Keratinocyte (primary cell): Measurements from ENCODE around the gene MUC6. TPM values are rescaled to one million over a fixed set of nuclear protein-coding genes. Genes with fewer than 3 reads are reported as not detected.

ENCODE experiments used
- DNase-seq: peaks from one replicate; pipeline ENCODE4 v3.0.0-alpha.2; 2011; ENCODE audit warnings: low read depth, missing footprints, low spot score
- FAIRE-seq: peaks from 2 replicates; lab custom pipeline; 2011; peaks lifted over from hg19 to GRCh38; lab: Jason Lieb, UNC
- H2AFZ ChIP-seq: 2 replicates; pipeline ENCODE4 v1.6.0; 2012; ENCODE audit warnings: low read length, control low read depth, inconsistent platforms; ENCODE audit not compliant: control insufficient read depth
- H3K27ac ChIP-seq: 2 replicates; pipeline ENCODE4 v1.5.1; 2011; ENCODE audit warnings: low read length; ENCODE audit not compliant: control insufficient read depth, insufficient read depth
- H3K27me3 ChIP-seq: 3 replicates; pipeline ENCODE4 v1.6.0; 2011; ENCODE audit warnings: low read length; ENCODE audit not compliant: control insufficient read depth, insufficient read depth; ENCODE audit errors: extremely low read depth
- H3K36me3 ChIP-seq, 2 experiments: 2 replicates in 1 of 2; 3 replicates in 1 of 2; pipeline ENCODE4 v1.5.1; 2011; ENCODE audit warnings: low read length in 2 of 2, mild to moderate bottlenecking in 1 of 2; ENCODE audit not compliant: control insufficient read depth in 2 of 2, insufficient read depth in 2 of 2; ENCODE audit errors: extremely low read depth in 1 of 2
- H3K4me1 ChIP-seq: 3 replicates; pipeline ENCODE4 v1.5.1; 2011; ENCODE audit warnings: low read length; ENCODE audit not compliant: control insufficient read depth, insufficient read depth; ENCODE audit errors: extremely low read depth
- H3K4me2 ChIP-seq: 3 replicates; pipeline ENCODE4 v1.6.0; 2011; ENCODE audit warnings: low read depth, low read length; ENCODE audit not compliant: control insufficient read depth, insufficient read depth; ENCODE audit errors: extremely low read depth
- H3K4me3 ChIP-seq, 3 experiments: fragments of 200-600 bp in 1 of 3; sonication (generic) in 1 of 3; 2 replicates in 2 of 3; 3 replicates in 1 of 3; pipeline ENCODE4 v1.5.1; 2011 to 2016; ENCODE audit warnings: low read length in 3 of 3, mild to moderate bottlenecking in 3 of 3, control low read depth in 2 of 3, inconsistent platforms in 1 of 3, low read depth in 1 of 3, mixed read lengths in 1 of 3, mixed run types in 1 of 3, moderate library complexity in 1 of 3; ENCODE audit not compliant: control insufficient read depth in 2 of 3, insufficient read depth in 2 of 3; ENCODE audit errors: extremely low read depth in 1 of 3
- H3K79me2 ChIP-seq: 2 replicates; pipeline ENCODE4 v1.6.0; 2012; ENCODE audit warnings: low read length; ENCODE audit not compliant: control insufficient read depth, insufficient read depth
- H3K9ac ChIP-seq: 3 replicates; pipeline ENCODE4 v1.6.0; 2011; ENCODE audit warnings: low read length; ENCODE audit not compliant: control insufficient read depth, insufficient read depth; ENCODE audit errors: extremely low read depth
- H3K9me1 ChIP-seq: 3 replicates; pipeline ENCODE4 v1.6.0; 2011; ENCODE audit warnings: low read length; ENCODE audit not compliant: control insufficient read depth, insufficient read depth; ENCODE audit errors: extremely low read depth
- H3K9me3 ChIP-seq: 2 replicates; pipeline ENCODE4 v1.5.1; 2012; ENCODE audit warnings: low read depth, low read length; ENCODE audit not compliant: control insufficient read depth
- H4K20me1 ChIP-seq: 3 replicates; pipeline ENCODE4 v1.6.0; 2011; ENCODE audit warnings: low read length; ENCODE audit not compliant: control insufficient read depth, insufficient read depth; ENCODE audit errors: extremely low read depth
- CTCF ChIP-seq, 3 experiments: IDR thresholded peaks in 1 of 3; conservative IDR thresholded peaks in 1 of 3; optimal IDR thresholded peaks in 1 of 3; 2 replicates in 2 of 3; 3 replicates in 1 of 3; pipeline versions ENCODE3 to v1.5.1; 2011; ENCODE audit warnings: low read length in 3 of 3, mild to moderate bottlenecking in 3 of 3, moderate library complexity in 2 of 3, control low read depth in 1 of 3, inconsistent platforms in 1 of 3; ENCODE audit not compliant: insufficient read depth in 2 of 3; ENCODE audit errors: extremely low read depth in 1 of 3
- EZH2 ChIP-seq: IDR thresholded peaks from one replicate; pipeline ENCODE4 v1.6.1; 2012; ENCODE audit warnings: inconsistent platforms, mild to moderate bottlenecking, low read length, moderate library complexity
- dilution Hi-C: fragments of 300-500 bp; cut with MboI; formaldehyde crosslinking; loops from one replicate; pipeline ENCODE4 v1.7.0; 2020; ENCODE audit warnings: low sequenced_read_pairs; ENCODE audit not compliant: extremely low pct_ligation_motif_present
- polyA plus RNA-seq, 5 experiments: library from polyadenylated mRNA; depleted of rRNA in 3 of 5; stranded (reverse) in 3 of 5; stranded (forward) in 1 of 5; unstranded in 1 of 5; fragments of >200 nt; gene quantifications; 1 replicate in 1 of 5; 2 replicates in 3 of 5; 3 replicates in 1 of 5; pipeline versions ENCODE4 v1.2.1 to v1.2.3, GENCODE V29; 2011 to 2012; ENCODE audit warnings: missing spikeins in 2 of 5, low read depth in 1 of 5, low replicate concordance in 1 of 5

Gene MUC6
- polyA plus RNA-seq, 1 donor (not counting 4 experiments of a cell fraction or from before 2014, with no cell fraction given): not detected

- Histone ChIP-seq H3K4me1 (no peaks in the 10 kb centered on the region), H3K27ac (no peak overlapping the region), H3K4me3 (no peak overlapping the region), H3K4me2 (no peak overlapping the region), H3K9me3 (peaks cover 7% of the 10 kb centered on the region), H3K27me3 (no peaks in the 10 kb centered on the region), H3K9ac (no peak overlapping the region), H4K20me1 (no peaks in the 10 kb centered on the region), H3K36me3 (peaks cover 2 to 11% of the 10 kb centered on the region in 2 experiments), H3K9me1 (no peaks in the 10 kb centered on the region), H3K79me2 (peaks cover 5% of the 10 kb centered on the region), H2AFZ (no peak overlapping the region)
- no peak for FAIRE-seq
- DNase-seq: no peak
- dilution Hi-C loops: no loop called here
- no peak for TF ChIP-seq EZH2
- TF ChIP-seq CTCF (optimal IDR thresholded peaks at IDR 0.05 in 1 of 3, IDR thresholded peaks at IDR 0.05 in 1 of 3, conservative IDR thresholded peaks at IDR 0.05 in 1 of 3; ENCODE audit: extremely low read depth in 1 of 3, insufficient read depth in 2 of 3, low read length in 3 of 3): no peak
These were observed 20.5 kb downstream of the MUC6 start for GRCh38 chr11:1015826-1016545.

- Histone ChIP-seq H3K9me3 (peaks cover 7% of the 10 kb centered on the region), H3K27ac (no peak overlapping the region), H3K4me1 (no peaks in the 10 kb centered on the region), H4K20me1 (no peaks in the 10 kb centered on the region), H3K27me3 (no peaks in the 10 kb centered on the region), H2AFZ (no peak overlapping the region), H3K9ac (no peak overlapping the region), H3K36me3 (peaks cover 8 to 18% of the 10 kb centered on the region in 2 experiments), H3K79me2 (peaks cover 5% of the 10 kb centered on the region), H3K4me3 (no peak overlapping the region), H3K9me1 (no peaks in the 10 kb centered on the region), H3K4me2 (no peak overlapping the region)
- dilution Hi-C loops: no loop called here
- FAIRE-seq (no peak), DNase-seq (no peak)
- no peak for TF ChIP-seq EZH2
- TF ChIP-seq CTCF (optimal IDR thresholded peaks at IDR 0.05 in 1 of 3, IDR thresholded peaks at IDR 0.05 in 1 of 3, conservative IDR thresholded peaks at IDR 0.05 in 1 of 3; ENCODE audit: extremely low read depth in 1 of 3, insufficient read depth in 2 of 3, low read length in 3 of 3): no peak
These were observed 21.5 kb downstream of the MUC6 start for GRCh38 chr11:1015064-1015463.
